Stimulated activated naive B cell treated with anti-CD40 and anti-IgM and Interleukin-4, amounts not matched to agents 10 μg/mL and 1 μg/mL and 100 μg/mL, for 72 hours (primary cell): ENCODE results near the gene FRMD4A.

Experiments
- ATAC-seq, 2 donors: fragments of 150-1000 bp; cut with Tn5 transposase; replicated peaks; 2 replicates each; pipeline ENCODE4 v1.10.0; 2021; ENCODE audit warnings: moderate library complexity in 1 of 2
- DNase-seq: peaks from one replicate; pipeline ENCODE4 v3.0.0; 2021
- H3K27ac Mint-ChIP-seq: one replicate; pipeline ENCODE4 v1.8.0; 2022; ENCODE audit warnings: mild to moderate bottlenecking, mixed read lengths
- H3K27me3 Mint-ChIP-seq, 2 donors: one replicate each; pipeline ENCODE4 v1.8.0; 2022; ENCODE audit warnings: mixed read lengths in 2 of 2
- H3K36me3 Mint-ChIP-seq, 2 donors: one replicate each; pipeline ENCODE4 v1.8.0; 2022; ENCODE audit warnings: mixed read lengths in 2 of 2, mild to moderate bottlenecking in 1 of 2
- H3K4me1 Mint-ChIP-seq, 2 donors: one replicate each; pipeline ENCODE4 v1.8.0; 2022; ENCODE audit warnings: mixed read lengths in 2 of 2, mild to moderate bottlenecking in 1 of 2
- H3K4me3 Mint-ChIP-seq, 2 donors: one replicate each; pipeline ENCODE4 v1.8.0; 2022; ENCODE audit warnings: mild to moderate bottlenecking in 2 of 2, mixed read lengths in 2 of 2, moderate library complexity in 1 of 2
- H3K9me3 Mint-ChIP-seq, 2 donors: one replicate each; pipeline ENCODE4 v1.8.0; 2022; ENCODE audit warnings: mixed read lengths in 2 of 2, mild to moderate bottlenecking in 1 of 2

The FRMD4A gene

DNA sequence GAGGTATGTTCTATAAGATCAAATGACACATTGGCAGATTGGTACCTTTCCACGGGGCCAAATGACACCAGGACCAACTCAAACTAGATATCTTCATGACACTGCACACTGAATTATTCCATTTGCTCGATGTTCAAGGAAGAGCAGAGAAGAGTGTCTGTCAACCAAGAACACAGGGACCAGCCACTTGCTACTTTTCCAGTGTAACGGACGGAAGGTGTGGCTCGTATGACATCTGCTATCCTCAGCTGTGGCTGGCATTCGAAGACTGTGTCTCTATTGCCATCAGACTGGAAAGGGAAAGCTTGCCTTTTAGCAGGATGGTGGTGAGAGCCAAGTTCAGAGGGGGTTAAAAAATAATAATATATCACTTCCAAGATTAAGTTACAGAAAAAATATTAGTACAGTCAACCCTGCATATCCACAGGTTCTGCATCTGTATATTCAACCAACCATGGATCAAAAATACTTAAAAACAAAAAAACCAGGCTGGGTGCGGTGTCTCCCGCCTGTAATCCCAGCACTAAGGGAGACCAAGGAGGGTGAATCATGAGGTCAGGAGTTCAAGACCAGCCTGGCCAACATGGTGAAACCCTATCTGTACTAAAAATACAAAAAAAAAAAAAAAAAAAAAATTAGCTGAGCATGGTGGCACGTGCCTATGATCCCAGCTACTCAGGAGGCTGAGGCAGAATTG is 506.9 kb downstream of the FRMD4A start:
- Mint-ChIP-seq H3K9me3 (no peaks in the 10 kb centered on the region), H3K36me3 (no peaks in the 10 kb centered on the region), H3K27ac (no peak overlapping the region), H3K27me3 (peaks cover 27 to 44% of the 10 kb centered on the region in 2 donors), H3K4me3 (no peak overlapping the region), H3K4me1 (peaks cover 0 to 19% of the 10 kb centered on the region in 2 donors)
- ATAC-seq (no peak), DNase-seq (no peak)

- Mint-ChIP-seq H3K27ac (no peak overlapping the region), H3K27me3 (peaks cover 27 to 44% of the 10 kb centered on the region in 2 donors)
Observed at GRCh38 chr10:13823096-13823708, 507.5 kb downstream of the FRMD4A start.

DNA sequence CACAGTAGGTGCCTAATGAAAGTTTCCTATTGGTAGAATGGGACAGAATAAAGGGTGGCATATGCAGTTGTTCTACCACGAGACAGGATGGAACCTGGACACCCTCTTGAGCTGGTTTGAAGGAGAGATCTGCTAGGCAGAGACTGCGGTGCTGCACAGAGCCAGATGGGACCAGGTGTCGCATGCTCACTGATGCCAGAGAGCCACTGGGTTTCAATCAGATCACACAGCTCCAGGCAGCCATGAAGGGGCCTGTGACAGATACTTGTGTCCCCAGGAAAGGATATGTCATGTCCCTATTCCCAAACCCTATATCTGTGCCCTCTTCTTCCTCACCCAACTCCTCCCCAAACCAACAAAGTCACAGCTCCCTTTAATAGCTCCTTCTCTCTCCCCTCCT is 508.2 kb downstream of the FRMD4A start:
- DNase-seq (no peak), ATAC-seq (no peak)
- Mint-ChIP-seq H3K9me3 (peaks cover 2 to 3% of the 10 kb centered on the region in 2 donors), H3K4me3 (no peak overlapping the region), H3K27me3 (peaks cover 27 to 44% of the 10 kb centered on the region in 2 donors), H3K27ac (no peak overlapping the region), H3K36me3 (peaks cover 0 to under 1% of the 10 kb centered on the region in 2 donors), H3K4me1 (peaks cover 0 to 19% of the 10 kb centered on the region in 2 donors)

More at GRCh38 chr10:13823096-13823708, 507.5 kb downstream of the FRMD4A start:
- no peak overlapping the region for H3K4me3 Mint-ChIP-seq
- H3K4me1 Mint-ChIP-seq: peaks cover 0 to 19% of the 10 kb centered on the region in 2 donors
- no peak for DNase-seq
- ATAC-seq: no peak
- no peaks in the 10 kb centered on the region for H3K9me3 Mint-ChIP-seq
- H3K36me3 Mint-ChIP-seq: no peaks in the 10 kb centered on the region

DNA sequence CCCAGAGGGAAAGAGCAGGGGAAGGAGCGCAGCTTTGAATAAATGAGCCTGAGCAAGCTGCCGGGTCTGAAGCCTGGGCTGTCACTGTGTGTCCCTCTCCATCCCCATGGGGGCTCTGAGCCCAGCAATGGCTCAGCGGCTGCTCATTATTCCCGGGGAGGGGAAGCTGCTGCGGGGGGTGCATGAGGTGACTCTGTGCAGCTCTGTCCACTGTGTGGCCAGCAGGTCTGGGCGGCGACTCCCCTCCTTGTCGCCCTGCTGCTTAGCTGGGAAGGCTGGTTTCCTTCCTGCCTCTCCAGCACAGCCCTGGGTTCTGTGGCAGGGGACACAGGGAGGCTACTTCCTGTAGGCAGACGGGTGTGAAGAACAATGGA is 509.8 kb downstream of the FRMD4A start:
- peaks cover 0 to 1% of the 10 kb centered on the region in 2 donors for H3K36me3 Mint-ChIP-seq
- DNase-seq (no peak), ATAC-seq (no peak)
- H3K27ac Mint-ChIP-seq: no peak overlapping the region
- no peak overlapping the region for H3K4me3 Mint-ChIP-seq
- peaks cover 0 to 19% of the 10 kb centered on the region in 2 donors for H3K4me1 Mint-ChIP-seq
- H3K27me3 Mint-ChIP-seq: peaks cover 27 to 44% of the 10 kb centered on the region in 2 donors
- peaks cover 4 to 9% of the 10 kb centered on the region in 2 donors for H3K9me3 Mint-ChIP-seq

- H3K4me1 Mint-ChIP-seq: peaks cover 0 to 19% of the 10 kb centered on the region in 2 donors
- H3K36me3 Mint-ChIP-seq: peaks cover 0 to 1% of the 10 kb centered on the region in 2 donors
- H3K27me3 Mint-ChIP-seq: peaks cover 32 to 44% of the 10 kb centered on the region in 2 donors
- no peak overlapping the region for H3K27ac Mint-ChIP-seq
- DNase-seq (no peak), ATAC-seq (peak; percentile 41 to 54)
- peaks cover 4 to 9% of the 10 kb centered on the region in 2 donors for H3K9me3 Mint-ChIP-seq
- no peak overlapping the region for H3K4me3 Mint-ChIP-seq
Observed at GRCh38 chr10:13820119-13820963, 510.4 kb downstream of the FRMD4A start.

DNA sequence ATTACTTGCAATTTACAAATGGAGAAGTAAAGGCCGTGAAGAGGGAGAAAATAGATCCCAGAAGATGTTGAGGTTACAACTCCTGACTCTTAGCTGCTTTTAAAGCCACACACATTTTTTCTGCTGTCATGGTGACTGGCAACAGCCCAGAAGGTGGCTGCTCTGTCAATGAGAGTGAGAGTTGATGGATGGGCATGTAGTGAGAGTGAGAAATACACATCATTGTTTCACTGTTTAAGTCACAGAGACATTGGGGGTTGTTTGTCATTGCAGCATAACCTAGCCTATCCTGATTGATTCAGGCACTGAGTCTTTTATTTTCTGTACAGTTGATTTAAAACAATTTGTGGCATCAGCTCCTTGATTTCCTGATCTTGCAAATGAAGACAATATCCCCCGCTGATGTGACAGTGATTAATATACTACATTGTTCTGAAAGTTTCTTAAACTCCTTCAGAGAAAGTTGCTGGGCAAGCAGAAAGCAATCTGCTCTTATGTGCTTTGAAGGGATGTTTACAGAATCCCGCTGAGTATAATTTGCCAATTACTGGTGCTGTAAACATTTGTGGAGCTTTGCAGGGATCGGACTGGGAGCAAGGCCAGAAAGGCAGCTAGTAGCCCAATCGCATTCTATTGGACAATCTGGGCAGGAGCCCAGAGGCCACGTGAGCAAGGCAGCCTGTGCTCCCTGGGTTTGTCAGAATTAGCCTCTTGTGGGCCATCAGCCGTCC is 514.4 kb downstream of the FRMD4A start:
- ATAC-seq (no peak), DNase-seq (no peak)
- H3K4me1 Mint-ChIP-seq: peaks cover 0 to 15% of the 10 kb centered on the region in 2 donors
- peaks cover 37 to 44% of the 10 kb centered on the region in 2 donors for H3K27me3 Mint-ChIP-seq
- peaks cover 4 to 9% of the 10 kb centered on the region in 2 donors for H3K9me3 Mint-ChIP-seq
- H3K4me3 Mint-ChIP-seq: no peak overlapping the region
- peaks cover 0 to 1% of the 10 kb centered on the region in 2 donors for H3K36me3 Mint-ChIP-seq
- no peak overlapping the region for H3K27ac Mint-ChIP-seq

DNA sequence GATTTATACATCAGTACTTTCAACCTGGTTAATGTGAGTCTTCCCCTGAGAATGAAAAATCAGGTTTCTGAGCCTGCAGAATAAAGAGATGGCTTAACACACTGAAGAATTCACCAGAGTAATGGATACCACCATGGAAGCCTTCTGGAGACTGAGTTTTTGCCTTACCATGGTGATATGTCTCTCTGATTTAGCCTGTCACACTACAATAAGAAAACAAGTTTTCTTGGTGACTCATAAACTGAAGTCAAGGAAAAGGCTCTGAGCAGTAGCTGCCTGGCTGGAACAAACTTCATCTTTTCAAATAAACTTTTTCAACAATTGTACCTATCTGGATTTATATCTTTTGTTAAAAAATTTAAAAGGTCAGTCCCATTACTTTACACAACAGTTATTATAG is 515.0 kb downstream of the FRMD4A start:
- Mint-ChIP-seq H3K36me3 (peaks cover 0 to 1% of the 10 kb centered on the region in 2 donors), H3K9me3 (peaks cover 4 to 9% of the 10 kb centered on the region in 2 donors), H3K4me1 (peaks cover 0 to 9% of the 10 kb centered on the region in 2 donors), H3K27me3 (peaks cover 30 to 38% of the 10 kb centered on the region in 2 donors), H3K27ac (no peak overlapping the region), H3K4me3 (no peak overlapping the region)
- DNase-seq (no peak), ATAC-seq (no peak)

DNA sequence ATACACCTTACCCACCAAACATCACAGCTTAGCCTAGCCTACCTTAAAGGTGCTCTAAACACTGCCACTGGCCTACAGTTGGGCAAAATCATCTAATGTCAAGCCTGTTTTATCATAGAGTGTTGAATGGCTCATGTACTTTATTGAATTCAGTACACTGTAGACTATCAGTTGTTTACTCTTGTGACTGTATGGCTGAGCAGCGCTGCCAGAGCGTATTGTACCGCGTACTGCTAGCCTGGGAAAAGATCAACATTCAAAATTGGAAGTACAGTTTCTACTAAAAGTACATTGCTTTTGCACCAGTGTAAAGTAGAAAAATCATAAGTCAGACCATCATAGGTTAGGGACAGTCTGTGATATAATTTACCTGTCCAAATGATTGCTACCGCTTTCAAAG is 517.2 kb downstream of the FRMD4A start:
- ATAC-seq (no peak), DNase-seq (no peak)
- Mint-ChIP-seq H3K36me3 (peaks cover 0 to 1% of the 10 kb centered on the region in 2 donors), H3K4me1 (peaks cover 2 to 11% of the 10 kb centered on the region in 2 donors), H3K4me3 (no peak overlapping the region), H3K27me3 (peaks cover 14 to 35% of the 10 kb centered on the region in 2 donors), H3K9me3 (peaks cover 4 to 9% of the 10 kb centered on the region in 2 donors), H3K27ac (no peak overlapping the region)

- H3K36me3 Mint-ChIP-seq: peaks cover 0 to 1% of the 10 kb centered on the region in 2 donors
- H3K9me3 Mint-ChIP-seq: peaks cover 4 to 9% of the 10 kb centered on the region in 2 donors
- peaks cover 2 to 11% of the 10 kb centered on the region in 2 donors for H3K4me1 Mint-ChIP-seq
- peaks cover 14 to 35% of the 10 kb centered on the region in 2 donors for H3K27me3 Mint-ChIP-seq
- H3K4me3 Mint-ChIP-seq: no peak overlapping the region
- DNase-seq (no peak), ATAC-seq (no peak)
- no peak overlapping the region for H3K27ac Mint-ChIP-seq
Observed at GRCh38 chr10:13812804-13813203, 517.9 kb downstream of the FRMD4A start.

DNA sequence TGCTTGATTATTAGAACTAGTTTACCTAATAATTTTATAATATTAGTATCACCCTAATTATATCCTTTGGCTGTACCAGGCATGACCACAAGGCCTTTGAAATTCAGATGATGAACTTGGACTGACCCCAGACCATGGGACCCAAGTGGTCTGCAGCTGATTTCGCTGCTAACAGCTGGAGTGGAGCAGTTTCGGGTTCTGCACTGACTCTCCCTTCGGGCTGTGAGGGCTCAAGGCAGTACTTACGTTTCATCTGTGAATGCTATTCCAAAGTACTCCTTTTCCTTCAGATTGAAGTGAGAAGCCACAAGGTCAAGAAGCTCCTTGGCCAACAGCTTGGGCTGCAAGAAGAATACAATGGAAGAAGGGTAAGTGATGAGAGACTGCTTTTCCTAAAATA is 520.2 kb downstream of the FRMD4A start:
- Mint-ChIP-seq H3K4me1 (peaks cover 2 to 11% of the 10 kb centered on the region in 2 donors), H3K9me3 (no peaks in the 10 kb centered on the region), H3K27me3 (peaks cover 14 to 33% of the 10 kb centered on the region in 2 donors), H3K36me3 (no peaks in the 10 kb centered on the region), H3K27ac (no peak overlapping the region), H3K4me3 (no peak overlapping the region)
- ATAC-seq: no peak
- no peak for DNase-seq

DNA sequence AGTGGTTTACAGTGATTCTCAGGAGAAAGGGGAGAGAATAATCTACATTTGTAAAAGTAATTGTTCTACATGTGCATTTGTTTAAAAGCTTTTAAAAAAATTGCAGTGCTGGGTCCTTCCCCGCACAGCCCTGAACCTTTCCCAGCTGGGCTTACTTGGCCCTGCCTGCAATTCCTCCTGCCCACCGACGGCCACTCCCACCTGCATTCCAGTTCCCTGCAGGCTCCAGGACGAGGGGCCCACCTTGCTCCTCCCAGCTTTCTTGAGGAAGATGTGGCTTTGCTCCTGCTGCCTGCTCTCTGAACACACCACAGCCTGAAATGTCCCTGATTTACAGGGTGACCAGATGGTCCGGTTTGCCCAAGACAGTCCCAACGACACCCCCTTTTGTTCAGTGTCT is 521.3 kb downstream of the FRMD4A start:
- Mint-ChIP-seq H3K27ac (no peak overlapping the region), H3K4me1 (peaks cover 2 to 11% of the 10 kb centered on the region in 2 donors), H3K36me3 (no peaks in the 10 kb centered on the region), H3K27me3 (peaks cover 11 to 25% of the 10 kb centered on the region in 2 donors), H3K4me3 (no peak overlapping the region), H3K9me3 (no peaks in the 10 kb centered on the region)
- no peak for DNase-seq
- no peak for ATAC-seq

DNA sequence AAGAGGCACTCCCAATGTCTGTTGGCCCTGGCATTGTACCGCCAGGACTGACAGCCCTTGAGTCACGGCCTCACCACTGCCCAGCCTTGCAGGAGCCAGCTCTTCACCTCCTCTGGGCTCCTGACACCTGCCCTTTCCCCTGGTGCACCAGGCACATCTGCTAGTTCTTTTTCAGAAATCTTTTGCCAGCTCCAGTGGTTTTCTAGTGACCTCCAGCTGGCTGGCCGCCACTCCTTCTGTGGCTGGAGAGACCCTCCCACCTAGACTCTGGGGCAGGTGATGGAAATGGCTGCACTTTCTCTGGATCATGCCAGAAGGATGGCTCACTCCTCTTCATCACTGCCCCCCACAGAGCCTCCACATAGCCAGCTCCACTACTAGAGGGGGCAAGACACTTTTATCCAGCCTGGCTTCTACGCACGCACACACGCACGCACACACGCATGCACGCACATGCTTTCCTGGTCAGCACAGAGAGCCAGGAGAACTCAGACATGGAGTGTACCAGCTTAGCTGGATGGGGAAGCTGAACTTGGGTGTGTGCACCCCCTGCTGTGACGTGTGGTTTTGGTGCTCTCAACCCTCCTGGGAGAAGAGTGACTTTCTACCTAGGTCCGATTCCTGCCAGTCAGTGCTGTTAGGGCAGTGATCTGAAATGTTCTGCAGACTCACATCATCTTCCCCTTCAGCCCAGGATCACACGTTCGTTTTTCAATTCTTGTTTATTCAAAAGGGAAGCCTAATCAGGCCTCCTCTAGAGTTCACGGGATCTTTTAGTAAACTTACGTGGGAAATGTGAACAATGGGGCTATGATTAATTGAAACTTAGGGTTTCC is 522.0 kb downstream of the FRMD4A start:
- H3K9me3 Mint-ChIP-seq: no peaks in the 10 kb centered on the region
- H3K27ac Mint-ChIP-seq: no peak overlapping the region
- no peak overlapping the region for H3K4me3 Mint-ChIP-seq
- DNase-seq (no peak), ATAC-seq (peak; percentile 47 to 66)
- no peaks in the 10 kb centered on the region for H3K36me3 Mint-ChIP-seq
- peaks cover 9 to 27% of the 10 kb centered on the region in 2 donors for H3K27me3 Mint-ChIP-seq
- H3K4me1 Mint-ChIP-seq: peaks cover 2 to 11% of the 10 kb centered on the region in 2 donors

DNA sequence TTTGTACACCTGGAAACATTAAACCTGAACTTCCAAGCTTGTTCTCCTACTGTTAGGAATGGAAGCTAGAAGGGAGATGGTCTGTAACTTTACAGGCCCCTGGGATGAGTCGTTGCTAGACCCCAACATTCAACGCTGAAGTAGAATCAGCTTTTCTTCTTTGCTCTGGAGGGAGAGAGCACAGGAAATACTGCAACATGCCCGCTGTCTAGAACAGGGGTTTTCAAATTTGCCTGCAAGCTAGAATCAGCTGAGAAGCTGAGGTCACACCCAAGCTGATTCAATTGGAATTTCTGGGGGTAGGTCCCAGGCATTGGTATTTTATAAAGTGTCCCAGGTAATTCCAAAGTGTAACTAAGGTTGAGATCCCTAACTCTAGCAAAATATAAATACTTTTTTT is 524.3 kb downstream of the FRMD4A start:
- Mint-ChIP-seq H3K27ac (no peak overlapping the region), H3K36me3 (no peaks in the 10 kb centered on the region), H3K4me1 (peaks cover 2 to 11% of the 10 kb centered on the region in 2 donors), H3K9me3 (no peaks in the 10 kb centered on the region), H3K27me3 (peaks cover 6 to 14% of the 10 kb centered on the region in 2 donors), H3K4me3 (no peak overlapping the region)
- DNase-seq (no peak), ATAC-seq (no peak)
